Myometrial cell (primary cell): ENCODE measurements around the gene TCEA2. TPM values are rescaled to one million over a fixed set of nuclear protein-coding genes. Genes with fewer than 3 reads are reported as not detected.

Experiments used
- total RNA-seq: library from RNA; depleted of rRNA; stranded (reverse); fragments of >200 nt; gene quantifications from 2 replicates; pipeline ENCODE4 v1.2.3, GENCODE V29; 2015

TCEA2 gene
- 4.8 and 17.3 TPM in 2 replicates for total RNA-seq

DNA sequence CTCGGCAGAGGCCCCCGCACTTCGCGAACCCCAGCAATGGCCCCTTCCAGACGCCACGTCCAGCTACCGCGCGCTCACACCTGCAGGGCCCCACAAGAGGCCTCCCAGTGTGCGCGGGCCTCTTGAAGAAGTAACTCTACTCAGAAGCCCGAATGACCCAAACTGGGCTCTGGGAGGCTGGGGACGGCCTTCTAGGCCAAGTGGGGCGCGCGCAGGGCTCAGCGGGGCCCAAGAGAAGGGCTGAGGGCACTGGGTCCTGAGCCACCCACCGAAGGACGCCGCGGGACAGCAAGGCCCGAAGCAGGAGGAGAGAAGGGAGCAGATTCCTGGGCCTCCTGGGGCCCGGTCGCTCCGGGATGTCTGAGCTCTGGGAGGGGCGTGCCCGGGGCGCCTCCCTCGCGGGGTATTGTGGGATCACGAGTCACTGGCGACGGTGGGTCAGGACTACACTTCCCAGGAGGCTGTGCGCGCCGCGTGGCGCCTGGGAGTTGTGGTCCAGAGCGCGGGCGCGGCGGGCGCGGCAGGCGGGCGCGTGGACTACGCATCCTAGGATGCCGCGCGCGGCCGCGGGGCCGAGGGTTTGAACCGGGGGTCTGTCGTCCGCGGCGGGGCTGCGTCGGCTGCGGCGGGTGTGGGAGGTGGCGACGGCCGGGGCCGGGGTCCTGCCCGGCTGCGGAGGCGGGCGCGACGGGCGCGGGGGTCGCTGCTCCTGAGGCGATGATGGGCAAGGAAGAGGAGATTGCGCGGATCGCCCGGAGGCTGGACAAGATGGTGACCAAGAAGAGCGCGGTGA lies at the start of gene TCEA2:
TCEA2 (plus strand) TSS at position 603 of the 793 bp plus-strand sequence; CDS start at position 718, 115 bp downstream.

DNA sequence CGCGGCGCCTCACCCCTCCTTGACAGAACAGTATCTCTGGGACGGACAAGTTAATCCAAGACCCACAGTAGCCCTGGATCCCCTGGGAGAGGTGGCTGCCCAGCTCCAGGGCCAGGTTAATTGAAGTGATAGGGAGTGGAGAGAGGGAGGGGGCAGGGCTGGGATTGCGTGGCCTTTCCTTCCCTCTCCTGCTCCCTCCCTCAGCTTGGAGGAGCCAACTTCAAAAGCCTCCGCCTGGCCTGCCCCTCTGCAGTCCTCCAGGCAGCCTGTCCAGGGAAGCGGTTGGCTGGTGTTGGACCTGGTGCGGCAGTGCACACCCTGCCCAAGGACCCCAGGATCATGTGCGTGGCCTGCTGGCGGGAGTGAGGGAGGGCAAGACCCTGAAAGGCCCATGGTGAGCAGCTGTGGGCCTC lies 27.1 kb upstream of the TCEA2 start, which contains the start of gene C20orf204:
C20orf204 (plus strand) TSS at position 250 of the 413 bp plus-strand sequence; CDS start at position 392, 142 bp downstream.

DNA sequence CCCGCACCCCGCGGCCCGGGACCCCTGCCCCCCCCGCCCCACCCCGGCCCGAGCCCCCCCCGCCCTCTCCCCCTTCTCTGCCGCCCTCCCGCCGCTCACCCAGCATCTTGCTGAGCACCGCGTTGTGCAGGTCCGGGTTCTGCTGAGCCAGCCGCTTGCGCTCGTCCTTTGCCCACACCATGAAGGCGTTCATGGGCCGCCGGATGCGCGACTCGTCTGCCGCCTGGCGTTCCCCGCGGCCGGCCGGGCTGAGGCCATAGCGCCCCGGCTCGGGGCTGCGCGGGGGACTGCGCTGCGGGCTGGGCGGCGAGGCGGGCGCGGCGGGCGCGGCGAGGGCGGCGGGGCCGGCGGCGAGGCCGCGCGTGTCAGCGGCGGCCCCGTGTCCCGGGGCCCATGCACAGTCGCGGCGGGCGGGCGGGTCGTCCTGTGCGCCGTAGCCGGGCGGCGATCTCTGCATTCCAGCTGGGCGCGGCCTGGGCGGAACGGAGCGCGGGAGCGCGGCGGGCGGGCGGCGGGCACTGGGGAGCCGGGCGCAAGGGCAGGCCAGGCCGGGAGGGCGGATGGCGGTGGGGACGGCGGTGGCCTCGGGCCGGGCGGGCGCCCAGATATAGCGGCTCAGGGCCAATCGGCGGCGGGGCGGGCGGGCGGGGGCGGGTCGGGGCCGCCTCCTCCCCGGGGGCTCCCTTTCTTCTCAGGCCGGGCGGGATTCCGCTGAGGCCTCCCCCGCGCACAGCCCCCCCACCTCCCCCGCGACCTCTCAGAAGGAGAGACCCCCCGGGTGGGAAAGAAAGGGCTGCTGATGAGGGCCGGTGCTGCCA lies 13.7 kb upstream of the TCEA2 start, which contains the start of gene SOX18:
SOX18 (minus strand) TSS at position 580 of the 818 bp plus-strand sequence; CDS start at position 457, 123 bp downstream.

DNA sequence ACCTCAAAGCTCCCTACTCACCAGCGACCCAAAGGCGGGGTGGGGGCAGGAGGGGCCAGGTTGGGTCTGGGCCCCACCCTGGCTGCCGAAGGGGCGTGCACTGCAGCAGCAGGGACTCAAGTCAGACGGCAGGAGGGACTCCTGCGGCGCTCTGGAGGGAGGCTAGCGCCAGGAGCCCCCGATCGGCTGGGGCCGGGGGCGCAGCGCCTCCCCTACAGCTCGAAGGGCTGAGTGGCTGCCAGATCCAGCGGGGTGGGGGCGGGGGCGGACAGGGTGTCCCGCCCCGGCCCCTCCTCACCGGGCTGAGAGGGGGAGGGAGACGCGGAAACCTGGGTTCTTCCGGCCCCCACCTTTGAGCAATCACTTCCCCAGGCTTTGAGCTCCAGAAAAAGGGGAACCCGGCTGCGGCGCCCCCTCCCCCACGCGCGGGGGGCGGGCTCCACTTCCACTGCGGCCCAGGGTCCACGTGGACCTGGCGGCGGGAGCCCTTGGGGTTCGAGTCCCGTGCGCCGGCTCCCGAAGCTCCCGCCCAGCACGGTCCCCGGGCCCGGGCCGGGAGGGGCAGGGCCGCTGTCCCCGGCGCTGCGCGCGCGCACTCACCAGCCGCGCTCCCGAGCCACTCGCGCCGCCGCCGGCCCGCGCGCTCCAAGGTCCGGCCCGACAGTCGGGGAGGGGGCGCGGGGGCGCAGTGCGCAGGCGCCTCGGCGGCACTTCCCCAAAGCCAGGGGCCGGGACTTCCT lies 16.4 kb downstream of the TCEA2 start, which contains the start of gene RGS19:
RGS19 (minus strand) TSS at position 246 of the 740 bp plus-strand sequence. CDS start 2,632 bp downstream, outside the sequence.

DNA sequence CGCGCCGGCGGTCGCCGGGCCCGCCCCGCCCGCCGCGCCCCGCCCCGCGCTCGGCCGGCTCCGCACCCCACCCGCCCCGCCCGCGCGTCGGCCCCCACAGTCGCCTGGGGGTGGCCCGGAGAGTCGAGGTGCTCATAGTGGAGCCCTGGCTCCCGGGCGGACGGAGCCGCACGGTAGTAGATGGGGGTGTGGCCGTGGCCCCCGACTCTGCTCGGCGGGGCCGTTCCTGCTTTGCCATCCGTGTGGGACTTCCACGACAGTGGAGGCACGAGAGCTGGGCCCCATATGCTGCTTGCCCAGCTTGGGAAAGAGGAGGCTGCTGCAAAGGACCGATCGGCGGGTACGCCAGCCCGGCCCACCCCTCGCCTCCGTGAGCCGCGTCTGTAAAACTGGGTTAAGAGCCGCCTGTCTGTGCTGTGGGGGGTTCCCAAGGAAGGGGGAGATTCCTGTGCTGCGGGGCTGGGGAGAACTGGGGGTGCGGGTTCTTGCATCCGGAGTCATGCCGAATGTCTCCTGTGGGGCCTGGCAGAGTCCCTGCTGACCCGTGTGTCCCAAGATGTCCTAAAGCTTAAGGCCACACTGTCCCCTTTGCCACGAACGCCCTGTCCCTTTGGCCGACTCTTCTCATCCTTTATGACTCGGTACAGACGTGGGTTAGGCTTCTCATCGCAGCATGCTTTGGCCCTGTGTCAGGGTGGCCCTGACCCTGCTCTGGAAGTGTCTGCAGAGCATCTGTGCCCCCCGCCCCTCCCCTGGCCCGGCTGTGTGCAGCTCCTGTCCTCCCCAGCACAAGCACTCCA lies 17.2 kb downstream of the TCEA2 start, which contains the start of gene OPRL1:
OPRL1 (plus strand) TSS at position 70 of the 800 bp plus-strand sequence. CDS start 12,639 bp downstream, outside the sequence.

DNA sequence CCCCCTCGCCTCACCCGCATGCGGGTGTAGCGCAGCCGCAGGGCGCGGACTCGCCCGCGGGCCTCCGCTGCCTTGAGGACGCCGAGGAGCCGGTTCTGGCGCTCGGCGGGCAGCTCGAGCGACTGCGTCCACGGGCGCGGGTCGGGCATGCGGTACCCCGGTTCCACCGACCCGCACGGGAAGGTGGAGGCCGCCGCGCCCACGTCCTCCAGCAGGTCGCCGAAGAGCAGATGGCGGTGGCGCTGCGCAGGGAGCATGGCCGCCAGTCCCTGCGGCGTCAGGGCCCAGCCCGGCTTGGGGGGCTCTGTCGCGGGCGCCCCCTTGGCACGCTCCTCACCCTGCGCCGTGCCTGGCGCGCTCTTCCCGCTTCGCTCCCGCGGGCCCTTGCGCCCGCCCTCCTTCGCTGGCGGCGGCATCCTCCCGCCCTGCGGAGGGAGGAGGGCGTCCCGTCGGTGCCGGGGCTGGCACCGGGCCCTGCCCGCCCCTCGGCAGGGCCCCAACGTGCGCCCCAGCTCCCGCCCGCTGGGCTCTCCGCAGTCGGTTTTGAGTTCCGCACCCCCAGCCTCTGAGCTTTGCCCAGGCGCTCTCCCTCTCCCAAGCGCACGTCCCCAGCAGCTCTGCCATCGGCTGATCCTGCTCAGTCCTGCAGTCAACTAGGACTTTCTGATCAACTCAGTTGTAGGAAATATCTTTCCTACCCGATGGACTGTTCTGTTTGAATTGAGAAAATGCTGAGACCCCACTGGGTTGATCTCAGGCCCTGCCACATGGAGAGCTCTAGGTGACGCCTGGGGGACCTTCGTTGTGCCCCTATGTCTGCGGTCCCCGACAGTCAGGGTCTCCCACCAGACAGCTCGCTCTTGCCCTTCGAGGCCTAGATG lies 21.0 kb downstream of the TCEA2 start, which contains the start of gene LKAAEAR1:
LKAAEAR1 (minus strand) TSS at position 595 of the 881 bp plus-strand sequence; CDS start at position 416, 179 bp downstream.

DNA sequence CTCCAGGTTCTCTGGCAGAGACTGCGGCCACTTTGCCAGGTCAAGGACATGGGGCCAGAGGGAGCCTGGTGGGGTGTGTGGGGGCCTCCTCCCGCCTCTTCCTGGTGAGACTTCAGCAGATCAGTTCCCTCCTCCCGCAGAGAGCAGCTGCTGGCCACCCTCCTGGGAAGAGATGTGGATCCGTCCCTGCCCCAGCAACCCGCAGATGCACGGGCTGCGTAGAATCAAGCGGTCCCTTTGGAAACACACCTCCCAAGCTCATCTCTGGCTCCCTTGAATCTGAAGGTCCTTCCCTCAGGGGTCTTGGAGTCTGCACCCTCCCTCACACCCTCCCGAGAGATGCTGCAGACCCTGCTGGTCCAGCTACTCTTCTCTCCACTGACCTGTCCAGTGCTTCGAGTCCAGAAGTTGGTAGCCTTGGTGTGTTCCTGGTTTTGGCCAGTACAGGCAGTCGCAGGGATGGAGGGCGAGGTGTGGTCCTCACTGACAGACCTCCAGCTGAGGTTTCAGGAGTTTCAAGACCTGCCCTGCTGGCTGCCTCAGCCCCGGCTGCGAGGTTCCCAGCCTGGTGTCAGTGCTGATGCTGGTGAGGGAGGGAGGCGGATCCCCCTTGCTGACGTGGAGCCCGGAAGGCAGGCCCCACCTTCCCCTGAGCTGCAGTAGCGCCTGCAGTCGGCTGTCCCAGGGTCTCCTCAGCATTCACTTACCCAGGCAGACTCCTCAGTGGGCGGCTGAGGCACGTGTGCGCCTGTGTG lies 44.2 kb downstream of the TCEA2 start, which contains the start of gene NPBWR2:
NPBWR2 (minus strand) TSS at position 585 of the 755 bp plus-strand sequence. CDS start 734 bp downstream, outside the sequence.

Other genes starting within 250 kb of the TCEA2 start
- gene ZBTB46, start 231.9 kb upstream of the TCEA2 start, total RNA-seq = 21.1 and 34.3 TPM in 2 replicates
- gene ABHD16B, start 201.7 kb upstream of the TCEA2 start, total RNA-seq = not detected in 2 replicates
- 192 and 206 TPM in 2 replicates for gene TPD52L2, start 197.9 kb upstream of the TCEA2 start, total RNA-seq
- gene DNAJC5, start 168.1 kb upstream of the TCEA2 start, total RNA-seq = 38.6 and 43.4 TPM in 2 replicates
- gene UCKL1, start 106.8 kb upstream of the TCEA2 start, total RNA-seq = 23.4 and 27.1 TPM in 2 replicates
- 7.1 and 8.6 TPM in 2 replicates for gene ZNF512B, start 93.3 kb upstream of the TCEA2 start, total RNA-seq
- gene SAMD10, start 83.6 kb upstream of the TCEA2 start, total RNA-seq = 1.4 and 2.1 TPM in 2 replicates
- gene PRPF6, start 82.1 kb upstream of the TCEA2 start, total RNA-seq = 41.5 and 43.6 TPM in 2 replicates
- gene C20orf204, start 27.0 kb upstream of the TCEA2 start, total RNA-seq = under 0.01 TPM in 1 of 2 replicates, not detected in the other
- gene SOX18, start 13.6 kb upstream of the TCEA2 start, total RNA-seq = 0.29 TPM in 1 of 2 replicates, not detected in the other
- 7.5 and 20.2 TPM in 2 replicates for gene RGS19, start 16.3 kb downstream of the TCEA2 start, total RNA-seq
- gene OPRL1, start 16.9 kb downstream of the TCEA2 start, total RNA-seq = 3.2 and 3.5 TPM in 2 replicates
- gene LKAAEAR1, start 21.2 kb downstream of the TCEA2 start, total RNA-seq = not detected in 2 replicates
- gene NPBWR2, start 44.4 kb downstream of the TCEA2 start, total RNA-seq = not detected in 2 replicates
- not detected in 2 replicates for gene MYT1, start 101.3 kb downstream of the TCEA2 start, total RNA-seq
- 35.2 and 56.9 TPM in 2 replicates for gene PCMTD2, start 192.6 kb downstream of the TCEA2 start, total RNA-seq